Measurements from ENCODE around the gene TRDMT1.

GRCh38 chr10:17241611-17242333 lies 40.3 kb upstream of the TRDMT1 start:
- TF ChIP-seq CTCF (IDR thresholded peaks at IDR 0.05; ENCODE audit: poor library complexity) (no peak), EZH2phosphoT487 (IDR thresholded peaks at IDR 0.05; ENCODE audit: low read depth, severe bottlenecking, unreplicated experiment) (no peak)
